HepG2 (cell line): ENCODE results near the gene GFPT2.

Experiments
- ATF3 ChIP-seq: sonication (generic); formaldehyde crosslinking; IDR thresholded peaks from 2 replicates; pipeline ENCODE4 v1.4.0; 2020; ENCODE audit warnings: missing genetic modification reagents
- IRF1 ChIP-seq: sonication (generic); formaldehyde crosslinking; IDR thresholded peaks from 2 replicates; pipeline ENCODE4 v1.4.0; 2020; ENCODE audit warnings: low read depth, mild to moderate bottlenecking, missing genetic modification reagents
- MXI1 ChIP-seq: IDR thresholded peaks from 3 replicates; pipeline ENCODE4 v1.6.1; 2012; ENCODE audit warnings: low read depth, low read length, inconsistent platforms, borderline replicate concordance
- NFYB ChIP-seq: sonication (generic); formaldehyde crosslinking; IDR thresholded peaks from 2 replicates; pipeline ENCODE4 v1.4.0; 2020; ENCODE audit warnings: missing genetic modification reagents
- RAD51 ChIP-seq: fragments of 450-650 bp; IDR thresholded peaks from 2 replicates; pipeline ENCODE4 v1.6.1; 2016; ENCODE audit warnings: borderline replicate concordance
- RORA ChIP-seq: sonication (generic); formaldehyde crosslinking; IDR thresholded peaks from 2 replicates; pipeline ENCODE4 v1.5.0; 2020; ENCODE audit warnings: mild to moderate bottlenecking, missing genetic modification reagents, moderate library complexity
- SMC3 ChIP-seq: IDR thresholded peaks from 2 replicates; pipeline ENCODE4 v1.6.1; 2011; ENCODE audit warnings: low read length, improper control_type of control experiment
- WIZ ChIP-seq: sonication (generic); formaldehyde crosslinking; IDR thresholded peaks from 2 replicates; pipeline ENCODE4 v1.5.1; 2020; ENCODE audit warnings: mild to moderate bottlenecking, missing genetic modification reagents
- ZNF749 ChIP-seq: sonication (generic); formaldehyde crosslinking; IDR thresholded peaks from 2 replicates; pipeline ENCODE4 v1.8.0; 2022; ENCODE audit warnings: mild to moderate bottlenecking, missing genetic modification reagents, moderate library complexity, borderline replicate concordance
- TF ChIP-seq, protein P1 (sequence below): sonication (generic); formaldehyde crosslinking; IDR thresholded peaks from 2 replicates; pipeline ENCODE4 v1.8.0; 2023; ENCODE audit warnings: mild to moderate bottlenecking, missing genetic modification reagents
- TF ChIP-seq, protein P2 (sequence below): sonication (generic); formaldehyde crosslinking; IDR thresholded peaks from 2 replicates; pipeline ENCODE4 v1.4.0; 2020; ENCODE audit warnings: mild to moderate bottlenecking, missing genetic modification reagents

- no peak for TF ChIP-seq MXI1
- TF ChIP-seq ATF3 (CRISPR knock-in tag): no peak
- TF ChIP-seq, protein P1, sequence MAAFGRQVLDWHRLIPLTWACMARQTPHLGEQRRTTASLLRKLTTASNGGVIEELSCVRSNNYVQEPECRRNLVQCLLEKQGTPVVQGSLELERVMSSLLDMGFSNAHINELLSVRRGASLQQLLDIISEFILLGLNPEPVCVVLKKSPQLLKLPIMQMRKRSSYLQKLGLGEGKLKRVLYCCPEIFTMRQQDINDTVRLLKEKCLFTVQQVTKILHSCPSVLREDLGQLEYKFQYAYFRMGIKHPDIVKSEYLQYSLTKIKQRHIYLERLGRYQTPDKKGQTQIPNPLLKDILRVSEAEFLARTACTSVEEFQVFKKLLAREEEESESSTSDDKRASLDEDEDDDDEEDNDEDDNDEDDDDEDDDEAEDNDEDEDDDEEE (CRISPR knock-in tag): no peak
- TF ChIP-seq RORA (CRISPR knock-in tag): no peak
- TF ChIP-seq RAD51: no peak
- TF ChIP-seq WIZ (CRISPR knock-in tag): no peak
- TF ChIP-seq SMC3: no peak
- no peak for TF ChIP-seq IRF1 (CRISPR knock-in tag)
- TF ChIP-seq NFYB (CRISPR knock-in tag): no peak
- no peak for TF ChIP-seq ZNF749
- TF ChIP-seq, protein P2, sequence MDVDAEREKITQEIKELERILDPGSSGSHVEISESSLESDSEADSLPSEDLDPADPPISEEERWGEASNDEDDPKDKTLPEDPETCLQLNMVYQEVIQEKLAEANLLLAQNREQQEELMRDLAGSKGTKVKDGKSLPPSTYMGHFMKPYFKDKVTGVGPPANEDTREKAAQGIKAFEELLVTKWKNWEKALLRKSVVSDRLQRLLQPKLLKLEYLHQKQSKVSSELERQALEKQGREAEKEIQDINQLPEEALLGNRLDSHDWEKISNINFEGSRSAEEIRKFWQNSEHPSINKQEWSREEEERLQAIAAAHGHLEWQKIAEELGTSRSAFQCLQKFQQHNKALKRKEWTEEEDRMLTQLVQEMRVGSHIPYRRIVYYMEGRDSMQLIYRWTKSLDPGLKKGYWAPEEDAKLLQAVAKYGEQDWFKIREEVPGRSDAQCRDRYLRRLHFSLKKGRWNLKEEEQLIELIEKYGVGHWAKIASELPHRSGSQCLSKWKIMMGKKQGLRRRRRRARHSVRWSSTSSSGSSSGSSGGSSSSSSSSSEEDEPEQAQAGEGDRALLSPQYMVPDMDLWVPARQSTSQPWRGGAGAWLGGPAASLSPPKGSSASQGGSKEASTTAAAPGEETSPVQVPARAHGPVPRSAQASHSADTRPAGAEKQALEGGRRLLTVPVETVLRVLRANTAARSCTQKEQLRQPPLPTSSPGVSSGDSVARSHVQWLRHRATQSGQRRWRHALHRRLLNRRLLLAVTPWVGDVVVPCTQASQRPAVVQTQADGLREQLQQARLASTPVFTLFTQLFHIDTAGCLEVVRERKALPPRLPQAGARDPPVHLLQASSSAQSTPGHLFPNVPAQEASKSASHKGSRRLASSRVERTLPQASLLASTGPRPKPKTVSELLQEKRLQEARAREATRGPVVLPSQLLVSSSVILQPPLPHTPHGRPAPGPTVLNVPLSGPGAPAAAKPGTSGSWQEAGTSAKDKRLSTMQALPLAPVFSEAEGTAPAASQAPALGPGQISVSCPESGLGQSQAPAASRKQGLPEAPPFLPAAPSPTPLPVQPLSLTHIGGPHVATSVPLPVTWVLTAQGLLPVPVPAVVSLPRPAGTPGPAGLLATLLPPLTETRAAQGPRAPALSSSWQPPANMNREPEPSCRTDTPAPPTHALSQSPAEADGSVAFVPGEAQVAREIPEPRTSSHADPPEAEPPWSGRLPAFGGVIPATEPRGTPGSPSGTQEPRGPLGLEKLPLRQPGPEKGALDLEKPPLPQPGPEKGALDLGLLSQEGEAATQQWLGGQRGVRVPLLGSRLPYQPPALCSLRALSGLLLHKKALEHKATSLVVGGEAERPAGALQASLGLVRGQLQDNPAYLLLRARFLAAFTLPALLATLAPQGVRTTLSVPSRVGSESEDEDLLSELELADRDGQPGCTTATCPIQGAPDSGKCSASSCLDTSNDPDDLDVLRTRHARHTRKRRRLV (CRISPR knock-in tag): no peak
These were observed 48.2 kb upstream of the GFPT2 start for GRCh38 chr5:180401229-180401907.
